Measurements from ENCODE around the gene GTPBP10.

The GTPBP10 gene, protein sequence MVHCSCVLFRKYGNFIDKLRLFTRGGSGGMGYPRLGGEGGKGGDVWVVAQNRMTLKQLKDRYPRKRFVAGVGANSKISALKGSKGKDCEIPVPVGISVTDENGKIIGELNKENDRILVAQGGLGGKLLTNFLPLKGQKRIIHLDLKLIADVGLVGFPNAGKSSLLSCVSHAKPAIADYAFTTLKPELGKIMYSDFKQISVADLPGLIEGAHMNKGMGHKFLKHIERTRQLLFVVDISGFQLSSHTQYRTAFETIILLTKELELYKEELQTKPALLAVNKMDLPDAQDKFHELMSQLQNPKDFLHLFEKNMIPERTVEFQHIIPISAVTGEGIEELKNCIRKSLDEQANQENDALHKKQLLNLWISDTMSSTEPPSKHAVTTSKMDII

DNA sequence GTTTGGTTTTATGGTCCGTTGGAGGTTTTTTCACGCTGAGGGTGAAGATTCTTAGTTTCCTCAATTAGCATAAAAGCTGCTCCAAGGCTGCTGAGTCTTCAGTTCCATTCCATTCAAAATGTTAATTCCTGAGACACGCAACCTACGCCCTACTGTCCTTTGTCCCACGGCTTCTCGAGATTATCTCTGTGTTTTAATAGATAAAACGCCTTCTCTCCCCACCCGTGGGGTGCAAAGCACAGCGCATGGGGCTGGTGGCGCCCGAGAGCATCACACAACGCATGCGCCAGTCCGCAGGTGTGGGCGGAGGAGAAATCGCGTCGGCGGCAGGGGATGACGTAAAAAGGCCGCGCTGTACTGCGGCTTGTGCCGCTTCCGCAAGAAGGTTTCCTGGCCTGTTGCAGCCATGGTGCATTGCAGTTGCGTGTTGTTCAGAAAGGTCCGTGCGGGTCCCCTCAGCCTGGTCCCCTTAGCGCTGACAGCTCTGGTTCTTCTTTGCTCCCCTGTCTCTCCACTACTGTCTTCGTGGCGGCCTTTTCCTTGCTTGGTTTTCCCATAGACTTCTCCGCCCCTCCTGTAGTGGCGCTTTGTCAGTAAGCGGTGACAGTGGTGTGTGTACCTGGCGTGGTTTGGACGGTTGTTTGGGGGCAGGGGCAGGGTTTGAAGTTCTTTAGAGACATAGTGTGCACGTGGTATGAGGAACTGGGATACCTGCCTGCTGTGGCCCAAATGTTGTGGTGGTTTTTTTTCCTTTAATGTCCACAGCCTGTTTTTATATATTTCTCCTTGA is at the start of gene GTPBP10:
TSS of gene GTPBP10 (plus strand) at position 381 of the 790 bp plus-strand sequence. CDS start at position 407, 26 bp downstream.
- DNase-seq (ENCODE audit: low read depth, low spot score), result peak; percentile 84
- Histone ChIP-seq H3K9me3 (ENCODE audit: low read depth, low read length) (no peaks in the 10 kb centered on the region), H3K27ac (peak within 1 kb of the TSS; percentile 95), H3K4me3 (peak within 1 kb of the TSS; percentile 81), H3K36me3 (ENCODE audit: insufficient read depth, low read length) (peaks cover 11% of the 10 kb centered on the region), H3K9ac (ENCODE audit: insufficient read length) (peak within 1 kb of the TSS; percentile 83)
- TF ChIP-seq POLR2AphosphoS5 (IDR thresholded peaks at IDR 0.05; ENCODE audit: borderline replicate concordance, low read depth, low read length) (peak; percentile 96), EZH2 (IDR thresholded peaks at IDR 0.05) (no peak), FOXP2 (optimal IDR thresholded peaks at IDR 0.05; ENCODE audit: control extremely low read depth, extremely low read length, insufficient read depth) (peak; percentile 83)

DNA sequence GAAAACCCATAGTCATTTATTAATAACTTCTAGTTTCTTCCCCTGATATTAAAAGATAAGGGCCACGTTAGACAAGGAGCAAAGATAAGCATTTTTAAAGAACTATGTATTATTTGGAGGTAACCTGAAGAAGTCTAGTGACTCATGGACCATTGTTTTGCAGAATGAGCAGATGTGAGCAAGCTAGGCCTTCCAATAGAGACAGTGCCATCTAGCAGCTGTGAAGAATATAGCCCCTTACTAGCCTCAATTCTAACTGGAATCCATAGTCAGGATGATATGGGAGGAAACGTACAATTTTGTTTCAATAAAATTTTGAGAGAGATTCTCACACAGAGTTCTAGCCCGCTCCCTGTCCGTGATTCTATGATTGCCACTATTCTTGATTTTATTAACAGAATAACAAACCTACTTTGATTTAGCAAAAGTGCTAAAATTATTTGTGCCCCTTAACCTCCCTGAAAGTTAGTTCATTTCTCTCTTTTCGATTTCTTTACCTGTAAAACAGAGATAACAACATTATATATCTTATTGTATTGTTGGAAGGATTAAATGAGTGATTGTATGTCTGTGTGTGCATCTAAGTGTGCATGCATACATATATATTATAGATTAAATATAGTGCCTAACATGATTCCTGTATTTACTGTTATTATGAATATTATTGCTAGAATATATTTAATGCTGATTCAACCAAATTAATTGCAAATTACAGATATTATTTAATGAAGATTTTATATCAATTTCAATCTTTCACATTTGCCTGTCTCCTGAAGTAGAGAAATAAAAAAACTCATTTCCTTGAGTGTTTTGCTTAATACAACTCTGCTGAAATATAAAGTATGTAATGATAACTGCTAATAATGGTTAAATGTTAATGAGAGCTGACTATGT is 48.1 kb upstream of the GTPBP10 start:
- TF ChIP-seq POLR2AphosphoS5 (IDR thresholded peaks at IDR 0.05; ENCODE audit: borderline replicate concordance, low read depth, low read length), result no peak
- no peak for TF ChIP-seq EZH2 (IDR thresholded peaks at IDR 0.05)
- TF ChIP-seq FOXP2 (optimal IDR thresholded peaks at IDR 0.05; ENCODE audit: control extremely low read depth, extremely low read length, insufficient read depth), result no peak
- Histone ChIP-seq H3K36me3 (ENCODE audit: insufficient read depth, low read length) (no peaks in the 10 kb centered on the region), H3K4me3 (no peak overlapping the region), H3K27ac (no peak overlapping the region), H3K9me3 (ENCODE audit: low read depth, low read length) (no peaks in the 10 kb centered on the region), H3K9ac (ENCODE audit: insufficient read length) (no peak overlapping the region)
- peak; percentile 34 for DNase-seq (ENCODE audit: low read depth, low spot score)

DNA sequence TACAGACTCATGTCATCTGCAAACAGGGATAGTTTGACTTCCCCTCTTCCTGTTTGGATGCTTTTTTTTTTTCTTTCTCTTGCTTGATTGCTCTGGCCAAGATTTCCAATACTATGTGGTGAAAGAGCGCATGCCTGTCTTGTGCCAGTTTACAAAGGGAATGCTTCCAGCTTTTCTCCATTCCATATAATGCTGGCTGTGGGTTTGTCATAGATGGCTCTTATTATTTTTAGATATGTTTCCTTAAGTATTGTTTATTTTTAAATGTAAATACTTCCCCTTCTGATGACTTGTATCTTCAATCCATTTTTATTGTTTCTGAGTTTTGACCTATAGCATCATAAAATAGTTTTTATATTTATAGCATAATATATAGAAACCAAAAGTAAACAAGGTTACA is 43.3 kb upstream of the GTPBP10 start:
- no peak overlapping the region for H3K9ac ChIP-seq (ENCODE audit: insufficient read length)
- no peaks in the 10 kb centered on the region for H3K9me3 ChIP-seq (ENCODE audit: low read depth, low read length)
- TF ChIP-seq POLR2AphosphoS5 (IDR thresholded peaks at IDR 0.05; ENCODE audit: borderline replicate concordance, low read depth, low read length), result no peak
- no peak for TF ChIP-seq EZH2 (IDR thresholded peaks at IDR 0.05)
- no peak for TF ChIP-seq FOXP2 (optimal IDR thresholded peaks at IDR 0.05; ENCODE audit: control extremely low read depth, extremely low read length, insufficient read depth)
- H3K36me3 ChIP-seq (ENCODE audit: insufficient read depth, low read length), result no peaks in the 10 kb centered on the region
- no peak overlapping the region for H3K4me3 ChIP-seq
- DNase-seq (ENCODE audit: low read depth, low spot score), result no peak
- H3K27ac ChIP-seq, result no peak overlapping the region

DNA sequence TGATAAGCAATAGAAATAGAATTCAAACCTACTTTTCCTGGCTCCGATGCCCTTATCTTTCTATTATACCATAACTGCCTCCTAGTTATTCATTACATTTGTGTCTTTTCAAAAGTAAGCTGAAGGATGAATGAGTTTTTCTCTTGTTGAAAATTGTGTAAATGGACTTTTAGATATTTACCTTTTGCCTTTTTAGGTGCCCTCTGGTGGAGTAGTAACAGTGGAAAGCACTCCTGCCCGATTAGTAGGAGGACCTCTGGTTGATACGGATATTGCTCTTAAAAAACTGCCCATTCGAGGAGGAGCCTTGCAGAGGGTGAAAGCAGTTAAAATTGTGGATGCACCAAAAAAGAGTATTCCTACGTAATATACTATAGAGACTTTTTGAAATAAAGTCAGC is 36.6 kb upstream of the GTPBP10 start:
- Histone ChIP-seq H3K9me3 (ENCODE audit: low read depth, low read length) (no peaks in the 10 kb centered on the region), H3K27ac (no peak overlapping the region), H3K4me3 (no peak overlapping the region), H3K36me3 (ENCODE audit: insufficient read depth, low read length) (no peaks in the 10 kb centered on the region), H3K9ac (ENCODE audit: insufficient read length) (no peak overlapping the region)
- TF ChIP-seq FOXP2 (optimal IDR thresholded peaks at IDR 0.05; ENCODE audit: control extremely low read depth, extremely low read length, insufficient read depth), result no peak
- no peak for TF ChIP-seq POLR2AphosphoS5 (IDR thresholded peaks at IDR 0.05; ENCODE audit: borderline replicate concordance, low read depth, low read length)
- TF ChIP-seq EZH2 (IDR thresholded peaks at IDR 0.05), result no peak
- DNase-seq (ENCODE audit: low read depth, low spot score), result no peak

DNA sequence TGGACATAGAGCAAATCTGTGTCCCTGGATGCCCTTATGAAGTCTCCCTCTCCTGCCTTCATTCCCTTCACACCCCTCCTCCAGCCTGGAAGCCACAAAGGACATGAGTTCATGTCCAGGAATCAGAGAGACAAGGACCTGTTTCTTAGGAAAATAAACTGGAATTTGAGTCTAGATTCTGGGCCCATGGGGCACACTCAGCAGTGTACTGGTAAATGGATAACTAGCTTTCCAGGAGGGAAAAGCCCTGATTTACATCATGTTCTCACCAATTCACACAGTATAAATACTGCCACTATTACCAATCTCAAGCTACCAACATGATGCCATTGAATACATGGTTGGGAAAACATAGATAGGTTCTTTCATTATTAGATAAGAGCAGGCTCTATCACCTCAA is 35.3 kb upstream of the GTPBP10 start:
- TF ChIP-seq EZH2 (IDR thresholded peaks at IDR 0.05), result no peak
- TF ChIP-seq POLR2AphosphoS5 (IDR thresholded peaks at IDR 0.05; ENCODE audit: borderline replicate concordance, low read depth, low read length), result no peak
- TF ChIP-seq FOXP2 (optimal IDR thresholded peaks at IDR 0.05; ENCODE audit: control extremely low read depth, extremely low read length, insufficient read depth), result no peak
- DNase-seq (ENCODE audit: low read depth, low spot score), result no peak
- no peak overlapping the region for H3K27ac ChIP-seq
- H3K9ac ChIP-seq (ENCODE audit: insufficient read length), result no peak overlapping the region
- H3K4me3 ChIP-seq, result no peak overlapping the region
- no peaks in the 10 kb centered on the region for H3K9me3 ChIP-seq (ENCODE audit: low read depth, low read length)
- no peaks in the 10 kb centered on the region for H3K36me3 ChIP-seq (ENCODE audit: insufficient read depth, low read length)

DNA sequence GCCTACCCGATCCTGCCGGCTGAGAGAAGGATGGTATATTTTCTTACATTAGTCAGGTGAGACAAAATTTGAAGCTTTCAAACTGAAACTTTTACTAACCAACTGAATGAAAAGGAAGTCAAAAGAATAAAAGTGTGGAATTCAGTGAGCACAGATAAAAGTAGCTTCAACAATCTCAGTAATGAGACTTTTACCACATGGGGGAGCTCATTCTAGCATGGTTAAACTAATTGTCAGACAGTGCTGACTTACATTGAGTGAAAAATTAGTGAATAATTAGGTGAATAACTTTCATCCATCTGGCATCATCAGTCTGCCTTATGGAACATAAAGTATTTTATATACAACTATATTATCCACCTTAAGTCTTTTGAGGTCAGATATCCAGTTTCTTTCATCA is 33.8 kb upstream of the GTPBP10 start:
- TF ChIP-seq POLR2AphosphoS5 (IDR thresholded peaks at IDR 0.05; ENCODE audit: borderline replicate concordance, low read depth, low read length) (no peak), FOXP2 (optimal IDR thresholded peaks at IDR 0.05; ENCODE audit: control extremely low read depth, extremely low read length, insufficient read depth) (no peak), EZH2 (IDR thresholded peaks at IDR 0.05) (no peak)
- no peak overlapping the region for H3K4me3 ChIP-seq
- no peak for DNase-seq (ENCODE audit: low read depth, low spot score)
- no peaks in the 10 kb centered on the region for H3K36me3 ChIP-seq (ENCODE audit: insufficient read depth, low read length)
- H3K9ac ChIP-seq (ENCODE audit: insufficient read length), result no peak overlapping the region
- H3K27ac ChIP-seq, result no peak overlapping the region
- no peaks in the 10 kb centered on the region for H3K9me3 ChIP-seq (ENCODE audit: low read depth, low read length)

DNA sequence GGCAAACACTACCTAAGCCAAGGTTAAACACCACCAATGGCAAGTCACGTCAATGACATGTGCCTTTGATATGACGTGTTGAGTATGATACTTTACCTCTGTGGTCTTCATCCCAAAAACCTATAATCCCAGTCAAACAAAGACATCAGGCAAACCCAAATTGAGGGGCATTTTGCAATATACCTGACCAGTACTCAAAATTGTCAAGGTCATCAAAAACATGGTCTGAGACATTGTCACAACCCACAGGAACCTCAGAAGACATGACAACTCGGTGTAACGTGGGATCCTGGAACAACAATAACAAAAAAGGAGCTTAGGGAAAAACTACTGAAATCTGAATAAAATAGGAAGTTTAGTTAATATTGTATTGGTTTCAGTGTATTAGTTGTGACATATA is 32.6 kb upstream of the GTPBP10 start:
- no peak for DNase-seq (ENCODE audit: low read depth, low spot score)
- no peak overlapping the region for H3K27ac ChIP-seq
- TF ChIP-seq POLR2AphosphoS5 (IDR thresholded peaks at IDR 0.05; ENCODE audit: borderline replicate concordance, low read depth, low read length) (no peak), FOXP2 (optimal IDR thresholded peaks at IDR 0.05; ENCODE audit: control extremely low read depth, extremely low read length, insufficient read depth) (no peak), EZH2 (IDR thresholded peaks at IDR 0.05) (no peak)
- H3K9ac ChIP-seq (ENCODE audit: insufficient read length), result no peak overlapping the region
- H3K4me3 ChIP-seq, result no peak overlapping the region
- H3K36me3 ChIP-seq (ENCODE audit: insufficient read depth, low read length), result no peaks in the 10 kb centered on the region
- no peaks in the 10 kb centered on the region for H3K9me3 ChIP-seq (ENCODE audit: low read depth, low read length)

Data from SK-N-MC (cell line).